ENCODE measurements around the gene RGMB. TPM values are rescaled to one million over a fixed set of nuclear protein-coding genes. Genes with fewer than 3 reads are reported as not detected.
"Not testable (repeated sequence)": the region's sequence is repeated elsewhere in the genome, so short reads cannot be mapped to it uniquely, and the experiment has no call there.

Gene RGMB
- total RNA-seq, 1 experiment from 2014 or later, result 16.4 TPM

GRCh38 chr5:98741926-98742325 lies 31.5 kb upstream of the RGMB start:
- POLR2A ChIA-PET, result no interaction called here
- H3K36me3 Mint-ChIP-seq (ENCODE audit: insufficient read depth, unreplicated experiment), result no peaks in the 10 kb centered on the region

GRCh38 chr5:98742396-98743073 lies 30.9 kb upstream of the RGMB start:
- Mint-ChIP-seq H3K36me3 (ENCODE audit: insufficient read depth, unreplicated experiment) (no peaks in the 10 kb centered on the region), H3K9me3 (ENCODE audit: unreplicated experiment) (no peaks in the 10 kb centered on the region), H3K27me3 (ENCODE audit: insufficient read depth, unreplicated experiment) (peaks cover 9% of the 10 kb centered on the region), H3K27ac (ENCODE audit: unreplicated experiment) (no peak overlapping the region), H3K4me1 (ENCODE audit: low read depth, unreplicated experiment) (no peaks in the 10 kb centered on the region), H3K4me3 (ENCODE audit: unreplicated experiment) (no peak overlapping the region)
- CTCF ChIA-PET, result no interaction called here
- TF ChIP-seq CTCF (IDR thresholded peaks at IDR 0.05; ENCODE audit: insufficient read depth in 1 of 2, low read depth in 1 of 2, low read length in 1 of 2, severe bottlenecking in 1 of 2, unreplicated experiment in 1 of 2), result no peak
- POLR2A ChIA-PET, result no interaction called here
- Histone ChIP-seq H3K9me3 (no peaks in the 10 kb centered on the region), H3K4me3 (ENCODE audit: low read depth, low read length) (no peak overlapping the region), H3K27me3 (replicated peaks; ENCODE audit: control insufficient read depth, insufficient read depth, low read length) (no peaks in the 10 kb centered on the region), H3K4me1 (no peaks in the 10 kb centered on the region), H3K36me3 (ENCODE audit: control insufficient read depth, insufficient read depth, low read length) (no peaks in the 10 kb centered on the region)
- no peak for DNase-seq
- intact Hi-C loops (cut with micrococcal nuclease; ENCODE audit: unreplicated experiment), result no loop called here
- no TSS peak for BruUV-seq (replicated peaks)

More at GRCh38 chr5:98741926-98742325, 31.5 kb upstream of the RGMB start:
- Histone ChIP-seq H3K9me3 (no peaks in the 10 kb centered on the region), H3K36me3 (ENCODE audit: control insufficient read depth, insufficient read depth, low read length) (no peaks in the 10 kb centered on the region), H3K4me1 (no peaks in the 10 kb centered on the region), H3K4me3 (ENCODE audit: low read depth, low read length) (no peak overlapping the region), H3K27me3 (replicated peaks; ENCODE audit: control insufficient read depth, insufficient read depth, low read length) (no peaks in the 10 kb centered on the region)
- no peak overlapping the region for H3K27ac Mint-ChIP-seq (ENCODE audit: unreplicated experiment)
- no TSS peak for BruUV-seq (replicated peaks)
- H3K27me3 Mint-ChIP-seq (ENCODE audit: insufficient read depth, unreplicated experiment), result peaks cover 9% of the 10 kb centered on the region
- peaks cover under 1% of the 10 kb centered on the region for H3K9me3 Mint-ChIP-seq (ENCODE audit: unreplicated experiment)
- CTCF ChIA-PET, result no interaction called here
- no peak overlapping the region for H3K4me3 Mint-ChIP-seq (ENCODE audit: unreplicated experiment)
- H3K4me1 Mint-ChIP-seq (ENCODE audit: low read depth, unreplicated experiment), result no peaks in the 10 kb centered on the region
- intact Hi-C loops (cut with micrococcal nuclease; ENCODE audit: unreplicated experiment), result no loop called here
- DNase-seq, result no peak
- no peak for TF ChIP-seq CTCF (IDR thresholded peaks at IDR 0.05; ENCODE audit: insufficient read depth in 1 of 2, low read depth in 1 of 2, low read length in 1 of 2, severe bottlenecking in 1 of 2, unreplicated experiment in 1 of 2)

GRCh38 chr5:98748259-98748658 lies 25.2 kb upstream of the RGMB start:
- H3K27me3 Mint-ChIP-seq (ENCODE audit: insufficient read depth, unreplicated experiment); DNase-seq; H3K27ac Mint-ChIP-seq (ENCODE audit: unreplicated experiment); H3K4me1 Mint-ChIP-seq (ENCODE audit: low read depth, unreplicated experiment); H3K36me3 ChIP-seq (ENCODE audit: control insufficient read depth, insufficient read depth, low read length); intact Hi-C loops (cut with micrococcal nuclease; ENCODE audit: unreplicated experiment); H3K9me3 ChIP-seq; H3K9me3 Mint-ChIP-seq (ENCODE audit: unreplicated experiment); H3K27me3 ChIP-seq (replicated peaks; ENCODE audit: control insufficient read depth, insufficient read depth, low read length); BruUV-seq (replicated peaks); H3K36me3 Mint-ChIP-seq (ENCODE audit: insufficient read depth, unreplicated experiment); CTCF ChIA-PET; POLR2A ChIA-PET; H3K4me3 Mint-ChIP-seq (ENCODE audit: unreplicated experiment); H3K4me1 ChIP-seq; H3K4me3 ChIP-seq (ENCODE audit: low read depth, low read length): not testable (repeated sequence)

- Mint-ChIP-seq H3K9me3 (ENCODE audit: unreplicated experiment) (no peaks in the 10 kb centered on the region), H3K4me3 (ENCODE audit: unreplicated experiment) (no peak overlapping the region), H3K27me3 (ENCODE audit: insufficient read depth, unreplicated experiment) (peaks cover 6% of the 10 kb centered on the region), H3K36me3 (ENCODE audit: insufficient read depth, unreplicated experiment) (no peaks in the 10 kb centered on the region), H3K27ac (ENCODE audit: unreplicated experiment) (no peak overlapping the region), H3K4me1 (ENCODE audit: low read depth, unreplicated experiment) (no peaks in the 10 kb centered on the region)
- ChIA-PET CTCF (no interaction called here), POLR2A (no interaction called here)
- no peaks in the 10 kb centered on the region for H3K4me1 ChIP-seq
- no peaks in the 10 kb centered on the region for H3K27me3 ChIP-seq (replicated peaks; ENCODE audit: control insufficient read depth, insufficient read depth, low read length)
- no peak for DNase-seq
- BruUV-seq (replicated peaks), result no TSS peak
- H3K4me3 ChIP-seq (ENCODE audit: low read depth, low read length), result no peak overlapping the region
- no peak for TF ChIP-seq CTCF (IDR thresholded peaks at IDR 0.05; ENCODE audit: insufficient read depth in 1 of 2, low read depth in 1 of 2, low read length in 1 of 2, severe bottlenecking in 1 of 2, unreplicated experiment in 1 of 2)
- H3K9me3 ChIP-seq, result no peaks in the 10 kb centered on the region
- H3K36me3 ChIP-seq (ENCODE audit: control insufficient read depth, insufficient read depth, low read length), result no peaks in the 10 kb centered on the region
- intact Hi-C loops (cut with micrococcal nuclease; ENCODE audit: unreplicated experiment), result no loop called here
Measured at GRCh38 chr5:98749046-98749445, 24.4 kb upstream of the RGMB start.

Measured in Caco-2 (cell line).